ENCODE results near the gene CADPS. TPM values are rescaled to one million over a fixed set of nuclear protein-coding genes. Genes with fewer than 3 reads are reported as not detected.

The CADPS gene
- total RNA-seq, 1 donor from 2014 or later, result not detected

DNA sequence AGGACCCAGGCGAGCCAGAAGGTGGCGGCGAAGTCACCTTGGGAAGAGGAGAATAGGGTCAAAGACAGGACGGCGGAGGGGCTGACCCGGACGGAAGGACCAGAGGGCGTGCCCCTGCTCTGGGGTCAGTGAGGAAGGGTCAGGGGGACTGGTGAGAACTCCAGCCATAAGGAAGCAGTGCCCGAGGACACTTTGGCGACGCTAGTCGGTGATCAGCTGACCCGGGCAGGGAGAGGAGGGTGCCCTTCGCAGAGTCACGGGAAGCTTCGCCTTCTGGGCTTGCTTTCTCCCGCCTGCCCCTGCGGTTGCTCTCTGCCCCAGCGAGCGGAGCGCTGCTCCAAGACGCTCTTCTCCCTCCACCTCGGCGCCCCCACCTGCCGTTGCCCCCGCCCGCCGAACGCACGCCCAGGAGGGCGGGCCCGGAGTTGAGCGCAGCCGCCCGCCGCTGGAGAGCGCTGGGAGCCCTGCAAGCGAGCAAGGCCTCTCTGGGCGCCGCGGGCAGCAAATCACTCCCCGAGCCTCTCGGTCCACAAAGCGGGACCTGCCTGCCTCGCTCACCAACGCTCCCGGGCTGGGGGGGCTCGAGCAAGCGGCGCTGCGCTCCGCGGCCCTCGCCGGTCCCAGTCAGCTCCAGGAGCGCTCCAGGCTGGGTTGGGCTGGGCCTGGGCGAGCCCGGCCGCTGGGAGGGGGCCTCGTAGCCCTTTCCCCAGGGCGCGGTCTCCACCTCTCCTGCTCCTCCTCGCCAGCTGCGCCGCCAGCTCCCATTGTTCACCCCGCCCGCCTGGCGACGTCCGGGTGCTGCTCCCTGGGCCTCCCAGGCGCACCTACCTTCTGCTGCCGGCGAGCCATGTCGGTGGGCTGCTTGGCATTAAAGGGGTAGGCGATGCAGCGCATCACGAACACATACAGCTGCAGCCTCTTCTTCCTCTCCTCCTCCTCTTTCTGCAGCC lies 1.2 kb downstream of the CADPS start:
- Histone ChIP-seq H3K27ac (no peak overlapping the region), H3K36me3 (no peaks in the 10 kb centered on the region), H3K4me3 (peak overlapping the region; percentile 48 to 57), H3K4me1 (peaks cover 0 to 4% of the 10 kb centered on the region in 2 donors), H3K27me3 (peaks cover 4% of the 10 kb centered on the region), H3K9me3 (no peaks in the 10 kb centered on the region)
- intact Hi-C loops (cut with DNase I), result no loop called here
- no peak for DNase-seq (ENCODE audit: low spot score in 2 of 2)
- TF ChIP-seq, protein P1, sequence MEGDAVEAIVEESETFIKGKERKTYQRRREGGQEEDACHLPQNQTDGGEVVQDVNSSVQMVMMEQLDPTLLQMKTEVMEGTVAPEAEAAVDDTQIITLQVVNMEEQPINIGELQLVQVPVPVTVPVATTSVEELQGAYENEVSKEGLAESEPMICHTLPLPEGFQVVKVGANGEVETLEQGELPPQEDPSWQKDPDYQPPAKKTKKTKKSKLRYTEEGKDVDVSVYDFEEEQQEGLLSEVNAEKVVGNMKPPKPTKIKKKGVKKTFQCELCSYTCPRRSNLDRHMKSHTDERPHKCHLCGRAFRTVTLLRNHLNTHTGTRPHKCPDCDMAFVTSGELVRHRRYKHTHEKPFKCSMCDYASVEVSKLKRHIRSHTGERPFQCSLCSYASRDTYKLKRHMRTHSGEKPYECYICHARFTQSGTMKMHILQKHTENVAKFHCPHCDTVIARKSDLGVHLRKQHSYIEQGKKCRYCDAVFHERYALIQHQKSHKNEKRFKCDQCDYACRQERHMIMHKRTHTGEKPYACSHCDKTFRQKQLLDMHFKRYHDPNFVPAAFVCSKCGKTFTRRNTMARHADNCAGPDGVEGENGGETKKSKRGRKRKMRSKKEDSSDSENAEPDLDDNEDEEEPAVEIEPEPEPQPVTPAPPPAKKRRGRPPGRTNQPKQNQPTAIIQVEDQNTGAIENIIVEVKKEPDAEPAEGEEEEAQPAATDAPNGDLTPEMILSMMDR (IDR thresholded peaks at IDR 0.05), result no peak

DNA sequence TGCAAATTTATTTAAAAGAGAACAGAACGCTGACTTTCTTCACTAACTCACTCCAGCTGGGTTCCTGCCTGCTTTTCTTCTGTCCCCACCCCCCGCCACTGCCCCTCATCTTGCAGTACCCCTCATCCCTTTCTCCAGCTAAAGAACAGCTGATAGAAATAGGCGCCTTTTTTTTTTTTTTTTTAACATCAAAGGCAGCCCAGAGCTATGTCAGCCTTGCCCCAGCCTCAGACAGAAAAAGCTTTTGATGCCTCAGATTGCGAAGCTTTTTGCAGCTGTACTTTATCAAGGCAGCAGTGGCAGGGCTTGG lies 1.8 kb downstream of the CADPS start:
- Histone ChIP-seq H3K4me1 (peaks cover 0 to 4% of the 10 kb centered on the region in 2 donors), H3K36me3 (no peaks in the 10 kb centered on the region), H3K4me3 (no peak overlapping the region), H3K27me3 (peaks cover 4% of the 10 kb centered on the region), H3K9me3 (no peaks in the 10 kb centered on the region), H3K27ac (no peak overlapping the region)
- TF ChIP-seq, protein P1 (IDR thresholded peaks at IDR 0.05), result no peak
- intact Hi-C loops (cut with DNase I), result no loop called here
- DNase-seq (ENCODE audit: low spot score in 2 of 2), result no peak

DNA sequence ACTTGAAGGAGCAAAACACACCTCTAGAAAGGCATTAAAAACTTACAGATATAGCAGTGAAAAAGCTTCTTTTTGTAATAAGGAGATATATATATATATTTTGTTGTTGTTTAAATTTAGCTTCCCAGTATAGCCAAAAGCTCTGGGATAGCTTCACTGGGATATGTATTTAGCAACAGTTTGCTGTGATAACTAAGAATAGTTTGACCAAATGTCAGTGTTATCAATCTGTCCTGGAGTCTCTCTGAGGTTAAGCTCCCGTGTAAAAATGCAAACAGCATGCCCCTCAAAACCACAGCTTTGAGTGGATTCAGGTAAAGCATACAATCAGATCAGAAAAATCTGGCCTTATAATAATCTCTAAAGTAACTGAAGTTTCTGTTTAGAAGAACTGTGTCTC lies 2.9 kb downstream of the CADPS start:
- H3K9me3 ChIP-seq, result no peaks in the 10 kb centered on the region
- TF ChIP-seq, protein P1 (IDR thresholded peaks at IDR 0.05), result no peak
- no peak overlapping the region for H3K27ac ChIP-seq
- no peak for DNase-seq (ENCODE audit: low spot score in 2 of 2)
- peaks cover 4% of the 10 kb centered on the region for H3K27me3 ChIP-seq
- no peak overlapping the region for H3K4me3 ChIP-seq
- peaks cover 0 to 4% of the 10 kb centered on the region in 2 donors for H3K4me1 ChIP-seq
- no peaks in the 10 kb centered on the region for H3K36me3 ChIP-seq
- intact Hi-C loops (cut with DNase I), result no loop called here

DNA sequence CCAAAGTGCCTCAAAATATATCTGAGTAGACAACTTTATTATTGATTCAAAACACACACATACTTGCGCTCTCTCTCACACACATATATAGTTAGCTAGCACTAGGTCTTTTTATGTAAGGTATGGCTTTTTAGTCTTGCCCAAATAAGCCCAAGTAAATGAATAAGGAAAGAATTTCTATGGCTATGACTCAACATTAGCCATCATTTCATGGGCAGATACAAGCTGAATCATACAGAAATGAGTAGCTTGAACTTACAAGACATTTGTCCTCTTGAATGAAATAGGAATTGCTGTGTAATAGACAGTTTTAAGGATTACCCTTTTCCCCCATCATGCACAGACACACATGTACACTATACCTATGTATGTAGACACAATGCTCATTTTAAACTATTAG lies 4.9 kb downstream of the CADPS start:
- intact Hi-C loops (cut with DNase I), result no loop called here
- TF ChIP-seq, protein P1 (IDR thresholded peaks at IDR 0.05), result no peak
- H3K27ac ChIP-seq, result no peak overlapping the region
- no peak for DNase-seq (ENCODE audit: low spot score in 2 of 2)
- H3K4me1 ChIP-seq, result peaks cover 0 to 4% of the 10 kb centered on the region in 2 donors
- H3K27me3 ChIP-seq, result peaks cover 4% of the 10 kb centered on the region
- no peaks in the 10 kb centered on the region for H3K9me3 ChIP-seq
- H3K36me3 ChIP-seq, result no peaks in the 10 kb centered on the region
- no peak overlapping the region for H3K4me3 ChIP-seq

DNA sequence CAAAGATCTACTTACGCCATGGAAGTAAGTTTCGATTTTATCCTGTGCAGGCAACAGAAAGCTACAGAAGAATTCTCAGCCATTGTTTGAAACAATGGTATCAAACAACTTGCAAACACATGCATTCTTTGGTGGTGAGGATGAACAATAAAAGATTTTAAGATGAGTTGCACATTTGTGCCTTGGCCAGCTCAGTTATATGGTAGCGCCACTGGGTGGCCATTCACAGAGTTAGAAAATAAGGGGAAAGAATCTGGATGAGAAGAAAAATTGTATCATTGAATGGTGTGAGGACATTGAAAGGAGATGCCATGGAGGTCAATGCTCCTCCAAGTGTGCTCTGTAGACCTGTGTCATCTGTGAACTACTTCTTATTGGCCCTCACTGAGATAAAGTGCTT lies 11.6 kb downstream of the CADPS start:
- intact Hi-C loops (cut with DNase I), result no loop called here
- TF ChIP-seq, protein P1 (IDR thresholded peaks at IDR 0.05), result no peak
- no peak for DNase-seq (ENCODE audit: low spot score in 2 of 2)
- Histone ChIP-seq H3K4me1 (no peaks in the 10 kb centered on the region), H3K4me3 (no peak overlapping the region), H3K36me3 (no peaks in the 10 kb centered on the region), H3K9me3 (no peaks in the 10 kb centered on the region), H3K27ac (no peak overlapping the region), H3K27me3 (no peaks in the 10 kb centered on the region)
